DOHH2 (cell line): ENCODE results near the gene AFAP1.

Source experiments
- H3F3A ChIP-seq: fragments of 200-600 bp; sonication (generic), shearing (Covaris generic); 2 replicates; pipeline ENCODE4 v1.6.0; 2016; ENCODE audit warnings: antibody characterized with exemption, mild to moderate bottlenecking; ENCODE audit not compliant: control insufficient read depth, insufficient read depth
- H3K27ac ChIP-seq: fragments of 200-600 bp; sonication (generic); 2 replicates; pipeline ENCODE4 v1.5.1; 2014; ENCODE audit warnings: low read depth, mild to moderate bottlenecking, low read length, moderate library complexity
- H3K27me3 ChIP-seq: fragments of 200-600 bp; sonication (generic); 2 replicates; pipeline ENCODE4 v1.6.1; 2014; ENCODE audit warnings: mild to moderate bottlenecking, low read length, mixed read lengths; ENCODE audit not compliant: control insufficient read depth
- H3K36me3 ChIP-seq: fragments of 200-600 bp; sonication (generic); 2 replicates; pipeline ENCODE4 v1.6.1; 2014; ENCODE audit warnings: mild to moderate bottlenecking, low read length, moderate library complexity, mixed read lengths; ENCODE audit not compliant: control insufficient read depth
- H3K4me1 ChIP-seq: fragments of 200-600 bp; sonication (generic); 2 replicates; pipeline ENCODE4 v1.6.1; 2014; ENCODE audit warnings: mild to moderate bottlenecking, low read length, mixed read lengths; ENCODE audit not compliant: control insufficient read depth
- H3K4me2 ChIP-seq: fragments of 200-600 bp; sonication (generic); 2 replicates; pipeline ENCODE4 v1.6.0; 2014; ENCODE audit warnings: mild to moderate bottlenecking, low read length, moderate library complexity
- H3K4me3 ChIP-seq: fragments of 200-600 bp; sonication (generic); 2 replicates; pipeline ENCODE4 v1.5.1; 2014; ENCODE audit warnings: mild to moderate bottlenecking, low read length, mixed read lengths
- H3K79me2 ChIP-seq: fragments of 200-600 bp; sonication (generic); 2 replicates; pipeline ENCODE4 v1.6.1; 2014; ENCODE audit warnings: mild to moderate bottlenecking, low read length, mixed read lengths; ENCODE audit not compliant: control insufficient read depth
- H3K9me2 ChIP-seq: fragments of 200-600 bp; sonication (generic); replicated peaks from 2 replicates; pipeline ENCODE4 v1.6.1; 2014; ENCODE audit warnings: mild to moderate bottlenecking, low read length, mixed read lengths; ENCODE audit not compliant: control insufficient read depth
- H3K9me3 ChIP-seq: fragments of 200-600 bp; sonication (generic); 2 replicates; pipeline ENCODE4 v1.6.1; 2014; ENCODE audit warnings: antibody characterized with exemption, low read length, mixed read lengths; ENCODE audit not compliant: control insufficient read depth, insufficient read depth
- H4K20me1 ChIP-seq: fragments of 200-600 bp; sonication (generic); 2 replicates; pipeline ENCODE4 v1.6.0; 2014; ENCODE audit warnings: low read depth, mild to moderate bottlenecking, antibody characterized with exemption, low read length, moderate library complexity; ENCODE audit not compliant: control insufficient read depth, insufficient read depth
- CTCF ChIP-seq: fragments of 200-600 bp; sonication (generic); IDR thresholded peaks from one replicate; pipeline ENCODE4 v1.5.1; 2014; ENCODE audit warnings: antibody characterized with exemption, mild to moderate bottlenecking, low read depth, low read length; ENCODE audit not compliant: poor library complexity, severe bottlenecking
- EZH2phosphoT487 ChIP-seq: fragments of 200-600 bp; sonication (generic); IDR thresholded peaks from 2 replicates; pipeline ENCODE4 v1.6.1; 2017; ENCODE audit warnings: borderline replicate concordance, mild to moderate bottlenecking, antibody characterized with exemption, low read length, moderate library complexity, mixed read lengths

Gene AFAP1

DNA sequence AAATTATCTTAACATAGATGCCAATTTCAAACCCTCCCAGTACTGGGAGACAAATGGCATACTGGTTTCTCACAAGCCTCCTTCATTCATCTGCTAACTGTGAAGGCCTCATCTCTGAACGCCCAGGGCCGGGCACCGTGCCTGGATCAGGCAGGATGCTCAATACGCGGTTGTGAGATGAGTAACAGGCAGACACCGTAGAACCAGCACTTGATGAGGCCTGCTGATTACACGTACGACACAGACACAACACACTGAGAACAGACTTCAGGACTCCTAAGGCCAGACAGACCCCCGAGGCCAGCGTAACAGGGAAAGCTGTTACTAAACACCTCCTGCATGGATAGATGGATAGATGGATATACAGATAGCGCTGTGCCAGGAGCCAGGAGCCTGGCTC is 154.6 kb downstream of the AFAP1 start:
- peaks cover 36% of the 10 kb centered on the region for H3K4me1 ChIP-seq

DNA sequence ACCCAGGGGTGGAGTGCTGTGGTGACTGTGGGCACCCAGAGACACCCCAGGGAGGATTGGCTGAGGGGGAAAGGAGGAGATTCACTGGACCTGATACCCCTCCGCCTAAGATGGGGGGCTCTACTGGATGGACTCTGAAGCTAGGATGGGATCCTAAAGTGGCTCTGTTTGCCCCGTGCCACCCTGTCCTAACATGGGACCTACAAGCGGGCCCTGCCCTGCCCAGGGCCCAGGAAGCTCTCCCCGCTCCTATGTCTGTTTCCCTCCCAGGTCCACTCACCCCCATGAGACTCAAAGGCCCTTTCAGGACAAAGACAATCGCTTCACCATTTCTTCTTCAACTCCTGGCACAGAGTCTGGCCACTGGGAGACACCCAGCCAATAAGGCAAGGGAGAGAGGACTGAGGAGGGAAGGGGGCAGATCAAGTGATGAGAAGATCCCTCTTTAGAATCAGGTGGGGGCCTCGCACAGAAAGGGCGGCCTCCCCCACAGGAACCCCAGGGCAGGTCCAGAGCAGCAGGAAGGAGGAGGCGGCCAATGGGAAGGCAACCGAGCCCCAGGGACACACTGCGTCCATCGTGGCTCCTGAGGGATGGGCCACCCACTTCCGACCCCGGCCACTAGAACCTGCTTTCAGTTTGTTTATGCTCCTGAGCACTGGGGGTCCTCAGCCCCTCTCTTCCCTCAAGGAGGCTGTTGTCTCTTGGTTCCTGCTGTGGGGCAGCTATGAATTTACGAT is 155.4 kb downstream of the AFAP1 start:
- Histone ChIP-seq H3F3A (no peaks in the 10 kb centered on the region), H3K4me3 (no peak overlapping the region), H3K36me3 (no peaks in the 10 kb centered on the region), H3K27me3 (no peaks in the 10 kb centered on the region), H3K9me3 (no peaks in the 10 kb centered on the region), H4K20me1 (no peaks in the 10 kb centered on the region), H3K4me2 (no peak overlapping the region), H3K27ac (no peak overlapping the region), H3K79me2 (no peaks in the 10 kb centered on the region), H3K4me1 (peaks cover 36% of the 10 kb centered on the region), H3K9me2 (no peaks in the 10 kb centered on the region)
- TF ChIP-seq CTCF = no peak
- TF ChIP-seq EZH2phosphoT487 = no peak

More for the DNA sequence above, 154.6 kb downstream of the AFAP1 start:
- no peaks in the 10 kb centered on the region for H3K9me3 ChIP-seq
- H4K20me1 ChIP-seq = no peaks in the 10 kb centered on the region
- H3K9me2 ChIP-seq = no peaks in the 10 kb centered on the region
- no peak overlapping the region for H3K4me3 ChIP-seq
- no peak overlapping the region for H3K4me2 ChIP-seq
- H3F3A ChIP-seq = no peaks in the 10 kb centered on the region; the same call in 1 of the 2 replicates
- H3K27me3 ChIP-seq = no peaks in the 10 kb centered on the region
- H3K36me3 ChIP-seq = no peaks in the 10 kb centered on the region
- no peak overlapping the region for H3K27ac ChIP-seq
- H3K79me2 ChIP-seq = no peaks in the 10 kb centered on the region
- TF ChIP-seq EZH2phosphoT487 (no peak), CTCF (no peak)

DNA sequence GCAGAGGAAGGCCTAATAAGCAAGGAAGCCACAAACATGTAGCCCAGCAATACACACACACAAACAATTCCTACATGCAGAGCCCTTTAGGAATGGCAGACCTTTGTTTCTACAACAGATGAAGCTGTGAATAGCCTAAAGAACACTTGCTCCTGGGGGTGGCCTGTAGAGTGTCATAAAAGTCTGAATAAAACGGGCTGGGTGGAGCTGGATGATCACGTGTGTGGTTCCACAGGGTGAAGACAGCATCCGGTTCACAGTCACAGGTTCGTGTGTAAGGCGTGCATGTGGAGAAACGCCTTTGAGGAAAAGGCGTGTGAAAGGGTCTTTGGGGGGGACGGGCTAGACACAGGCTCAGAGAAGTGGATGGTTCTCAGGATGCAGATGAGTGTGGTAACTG is 156.1 kb downstream of the AFAP1 start:
- no peaks in the 10 kb centered on the region for H3K36me3 ChIP-seq

More for the DNA sequence above, 156.1 kb downstream of the AFAP1 start:
- H3K4me2 ChIP-seq = no peak overlapping the region
- H3K9me2 ChIP-seq = no peaks in the 10 kb centered on the region
- peaks cover 36% of the 10 kb centered on the region for H3K4me1 ChIP-seq
- H3K27ac ChIP-seq = no peak overlapping the region
- no peak overlapping the region for H3K4me3 ChIP-seq
- H4K20me1 ChIP-seq = no peaks in the 10 kb centered on the region
- no peaks in the 10 kb centered on the region for H3K79me2 ChIP-seq
- H3K9me3 ChIP-seq = no peaks in the 10 kb centered on the region
- H3K27me3 ChIP-seq = no peaks in the 10 kb centered on the region
- H3F3A ChIP-seq = no peaks in the 10 kb centered on the region
- no peak for TF ChIP-seq EZH2phosphoT487
- TF ChIP-seq CTCF = no peak
